IMR-90 (cell line): Measurements from ENCODE around the gene DYNC2LI1. TPM values are rescaled to one million over a fixed set of nuclear protein-coding genes. Genes with fewer than 3 reads are reported as not detected.

ENCODE experiments used
- ATAC-seq: fragments of 200-7000 bp; cut with Tn5 transposase; 2 replicates; pipeline ENCODE4 v1.9.1; 2020; ENCODE audit warnings: low read depth, mild to moderate bottlenecking, moderate library complexity
- BruUV-seq: library from RNA; stranded (reverse); fragments of 400-500 nt; replicated peaks from 2 replicates; lab custom pipeline; 2021; lab: Mats Ljungman, UMichigan
- CTCF ChIA-PET: fragments of 300-600 bp; formaldehyde crosslinking; extraction: SDS; loops from one replicate; lab custom pipeline; 2021; ENCODE audit warnings: antibody characterized with exemption; lab: Yijun Ruan, JAX
- POLR2A ChIA-PET: fragments of 300-600 bp; sonication (Branson Sonifier 250); formaldehyde crosslinking; loops from one replicate; lab custom pipeline; 2022; ENCODE audit warnings: antibody characterized with exemption; ENCODE audit not compliant: unreplicated experiment; lab: Charles Lee
- DNase-seq: peaks from one replicate; pipeline ENCODE4 v3.0.0; 2013
- H2AFZ ChIP-seq: replicated peaks from 2 replicates; pipeline ENCODE3; 2013; ENCODE audit warnings: low read length, mild to moderate bottlenecking; ENCODE audit not compliant: poor library complexity
- H2AK5ac ChIP-seq: 2 replicates; pipeline ENCODE4 v1.6.1; 2013; ENCODE audit warnings: low read depth, low read length, inconsistent platforms
- H2AK9ac ChIP-seq: replicated peaks from 2 replicates; pipeline ENCODE3; 2013; ENCODE audit warnings: mild to moderate bottlenecking, low read depth, low read length, moderate library complexity; ENCODE audit not compliant: poor library complexity
- H2BK120ac ChIP-seq: 2 replicates; pipeline ENCODE4 v1.6.1; 2013; ENCODE audit warnings: low read depth, low read length, inconsistent platforms
- H2BK15ac ChIP-seq: 3 replicates; pipeline ENCODE4 v1.6.1; 2013; ENCODE audit warnings: low read depth, low read length, inconsistent platforms
- H2BK20ac ChIP-seq: 2 replicates; pipeline ENCODE4 v1.6.1; 2013; ENCODE audit warnings: low read depth, mild to moderate bottlenecking, inconsistent platforms, low read length, moderate library complexity
- H2BK5ac ChIP-seq: 2 replicates; pipeline ENCODE4 v1.6.1; 2013; ENCODE audit warnings: mild to moderate bottlenecking, low read depth, low read length, inconsistent platforms; ENCODE audit not compliant: poor library complexity, severe bottlenecking
- H3K14ac ChIP-seq: replicated peaks from 2 replicates; pipeline ENCODE4 v1.6.1; 2013; ENCODE audit warnings: low read depth, low read length, inconsistent platforms
- H3K18ac ChIP-seq: 2 replicates; pipeline ENCODE4 v1.6.1; 2013; ENCODE audit warnings: low read depth, low read length, control low read depth
- H3K23ac ChIP-seq: 2 replicates; pipeline ENCODE4 v1.6.1; 2013; ENCODE audit warnings: low read depth, low read length, inconsistent platforms
- H3K27ac ChIP-seq: 2 replicates; pipeline ENCODE4 v1.5.1; 2013; ENCODE audit warnings: mild to moderate bottlenecking, control low read depth, low read length; ENCODE audit not compliant: insufficient read depth
- H3K27me3 ChIP-seq: 2 replicates; pipeline ENCODE4 v1.6.1; 2013; ENCODE audit warnings: low read length; ENCODE audit not compliant: control insufficient read depth, insufficient read depth
- H3K36me3 ChIP-seq: 2 replicates; pipeline ENCODE4 v1.6.1; 2013; ENCODE audit warnings: low read length, mixed read lengths; ENCODE audit not compliant: control insufficient read depth, insufficient read depth
- H3K4ac ChIP-seq: 2 replicates; pipeline ENCODE4 v1.6.1; 2013; ENCODE audit warnings: low read depth, low read length, inconsistent platforms
- H3K4me1 ChIP-seq: 2 replicates; pipeline ENCODE4 v1.6.1; 2013; ENCODE audit warnings: low read length, mixed read lengths; ENCODE audit not compliant: control insufficient read depth, insufficient read depth
- H3K4me2 ChIP-seq: 2 replicates; pipeline ENCODE4 v1.6.1; 2013; ENCODE audit warnings: low read depth, mild to moderate bottlenecking, control low read depth, low read length, moderate library complexity
- H3K4me3 ChIP-seq: 2 replicates; pipeline ENCODE4 v1.5.1; 2013; ENCODE audit warnings: low read depth, mild to moderate bottlenecking, control low read depth, low read length, moderate library complexity; ENCODE audit not compliant: insufficient read depth
- H3K56ac ChIP-seq: 2 replicates; pipeline ENCODE4 v1.6.1; 2013; ENCODE audit warnings: low read length, inconsistent platforms; ENCODE audit not compliant: insufficient read depth; ENCODE audit errors: extremely low read depth
- H3K79me1 ChIP-seq, 2 experiments: 2 replicates each; pipeline ENCODE4 v1.6.1; 2013; ENCODE audit warnings: low read length in 2 of 2, inconsistent platforms in 1 of 2, low read depth in 1 of 2
- H3K9ac ChIP-seq: 2 replicates; pipeline ENCODE4 v1.6.1; 2013; ENCODE audit warnings: low read depth, low read length, control low read depth
- H3K9me1 ChIP-seq: 2 replicates; pipeline ENCODE4 v1.6.1; 2013; ENCODE audit warnings: low read length, inconsistent platforms; ENCODE audit not compliant: insufficient read depth
- H3K9me3 ChIP-seq: 2 replicates; pipeline ENCODE4 v1.6.1; 2013; ENCODE audit warnings: low read length; ENCODE audit not compliant: control insufficient read depth, insufficient read depth
- H4K20me1 ChIP-seq: 2 replicates; pipeline ENCODE4 v1.6.1; 2013; ENCODE audit warnings: low read length, inconsistent platforms; ENCODE audit not compliant: insufficient read depth
- H4K5ac ChIP-seq: 2 replicates; pipeline ENCODE4 v1.6.1; 2013; ENCODE audit warnings: mild to moderate bottlenecking, low read depth, low read length, control low read depth
- H4K8ac ChIP-seq, 2 experiments: 2 replicates each; pipeline ENCODE4 v1.6.1; 2013; ENCODE audit warnings: low read depth in 2 of 2, low read length in 2 of 2, control low read depth in 1 of 2, inconsistent platforms in 1 of 2
- H4K91ac ChIP-seq: 2 replicates; pipeline ENCODE4 v1.6.1; 2013; ENCODE audit warnings: low read depth, low read length, inconsistent platforms; ENCODE audit not compliant: insufficient read depth
- MAFK ChIP-seq: IDR thresholded peaks from 2 replicates; pipeline ENCODE4 v1.6.1; 2012; ENCODE audit warnings: low read depth, low read length, improper control_type of control experiment
- POLR2A ChIP-seq: IDR thresholded peaks from 2 replicates; pipeline ENCODE4 v1.6.1; 2012; ENCODE audit warnings: mild to moderate bottlenecking, low read depth, low read length
- WGBS, 2 experiments: methylation state at CpG; one replicate each; pipeline versions ENCODE4 v1.1.5 to v1.1.7; 2013; ENCODE audit warnings: missing lambda C conversion rate in 2 of 2; ENCODE audit not compliant: insufficient read length in 1 of 2; ENCODE audit errors: extremely low coverage in 2 of 2; 5-methylcytosine and 5-hydroxymethylcytosine counted together
- dilution Hi-C: fragments of 300-500 bp; cut with HindIII; formaldehyde crosslinking; loops from one replicate; pipeline ENCODE4 v1.14.3; 2018; ENCODE audit warnings: low sequenced_read_pairs; ENCODE audit not compliant: unreplicated experiment
- in situ Hi-C: fragments of 300-500 bp; cut with MboI; formaldehyde crosslinking; loops from 3 replicates; pipeline ENCODE4 v1.14.3; 2019; ENCODE audit warnings: low sequenced_read_pairs, inconsistent platforms, mixed read lengths
- intact Hi-C: fragments of 100-400 bp; cut with micrococcal nuclease; formaldehyde crosslinking; loops from 2 replicates; pipeline ENCODE4 v1.10.0; 2022
- polyA plus RNA-seq, 3 experiments: library from polyadenylated mRNA; depleted of rRNA; stranded (reverse); fragments of >200 nt; gene quantifications; 2 replicates each; pipeline ENCODE4 v1.2.3, GENCODE V29; 2012; ENCODE audit warnings: low replicate concordance in 1 of 3
- total RNA-seq: library from RNA; depleted of rRNA; stranded (reverse); fragments of >200 nt; gene quantifications from 2 replicates; pipeline ENCODE4 v1.2.3, GENCODE V29; 2012
- TF ChIP-seq, protein P1 (sequence below): conservative IDR thresholded peaks from 2 replicates; pipeline ENCODE4 v1.5.1; 2012; ENCODE audit warnings: mild to moderate bottlenecking, low read depth, low read length, improper control_type of control experiment

DYNC2LI1 gene
- total and polyA plus RNA-seq, 2 of the 4 experiments (the other 2 are of a cell fraction): 5.2 to 10.4 TPM

DNA sequence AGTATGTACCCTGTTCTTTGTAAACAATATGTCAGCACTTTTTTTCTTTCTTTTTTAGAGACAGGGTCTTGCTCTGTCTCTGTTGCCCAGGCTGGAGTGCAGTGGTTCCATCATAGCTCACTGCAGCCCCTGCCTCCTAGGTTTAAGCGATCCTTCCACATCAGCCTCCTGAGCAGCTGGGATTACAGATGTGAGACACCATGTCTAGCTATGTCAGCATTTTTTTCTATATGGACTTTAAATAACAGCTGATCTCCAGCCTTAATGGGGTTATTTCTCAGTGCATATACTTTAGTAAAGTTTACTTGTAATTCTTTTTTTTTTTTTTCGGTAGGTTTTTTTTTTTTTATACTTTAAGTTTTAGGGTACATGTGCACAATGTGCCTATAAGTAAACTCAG lies 38.2 kb downstream of the DYNC2LI1 start:
- Histone ChIP-seq H3K9me1 (no peaks in the 10 kb centered on the region), H3K27ac (no peak overlapping the region), H2AK5ac (no peak overlapping the region), H2BK15ac (no peak overlapping the region), H4K8ac (no peak overlapping the region), H2BK120ac (no peak overlapping the region), H3K4me2 (no peak overlapping the region), H2AFZ (no peak overlapping the region), H3K14ac (no peak overlapping the region), H4K5ac (no peak overlapping the region), H3K23ac (no peak overlapping the region), H3K18ac (no peak overlapping the region), H3K4me3 (no peak overlapping the region), H4K20me1 (no peaks in the 10 kb centered on the region), H3K9ac (no peak overlapping the region), H2AK9ac (no peak overlapping the region), H4K91ac (no peak overlapping the region), H3K9me3 (no peaks in the 10 kb centered on the region), H3K4ac (no peak overlapping the region), H3K79me1 (no peaks in the 10 kb centered on the region), H3K27me3 (no peaks in the 10 kb centered on the region), H3K56ac (no peak overlapping the region), H3K4me1 (no peaks in the 10 kb centered on the region), H2BK5ac (no peak overlapping the region), H3K36me3 (0 out of 2 replicates have a peak, but pooled peaks cover 2% of the 10 kb centered on the region), H2BK20ac (no peak overlapping the region)
- DNase-seq (no peak), ATAC-seq (no peak)
- in situ Hi-C loops: no loop called here
- no CpG with 5 or more reads among the region's 2 CpGs for WGBS, 2 experiments
- dilution Hi-C loops: no loop called here
- ChIA-PET POLR2A (no interaction called here), CTCF (no interaction called here)
- intact Hi-C loops: no loop called here
- TF ChIP-seq POLR2A: no peak
- peak; percentile 80 for TF ChIP-seq MAFK
- TF ChIP-seq, protein P1, sequence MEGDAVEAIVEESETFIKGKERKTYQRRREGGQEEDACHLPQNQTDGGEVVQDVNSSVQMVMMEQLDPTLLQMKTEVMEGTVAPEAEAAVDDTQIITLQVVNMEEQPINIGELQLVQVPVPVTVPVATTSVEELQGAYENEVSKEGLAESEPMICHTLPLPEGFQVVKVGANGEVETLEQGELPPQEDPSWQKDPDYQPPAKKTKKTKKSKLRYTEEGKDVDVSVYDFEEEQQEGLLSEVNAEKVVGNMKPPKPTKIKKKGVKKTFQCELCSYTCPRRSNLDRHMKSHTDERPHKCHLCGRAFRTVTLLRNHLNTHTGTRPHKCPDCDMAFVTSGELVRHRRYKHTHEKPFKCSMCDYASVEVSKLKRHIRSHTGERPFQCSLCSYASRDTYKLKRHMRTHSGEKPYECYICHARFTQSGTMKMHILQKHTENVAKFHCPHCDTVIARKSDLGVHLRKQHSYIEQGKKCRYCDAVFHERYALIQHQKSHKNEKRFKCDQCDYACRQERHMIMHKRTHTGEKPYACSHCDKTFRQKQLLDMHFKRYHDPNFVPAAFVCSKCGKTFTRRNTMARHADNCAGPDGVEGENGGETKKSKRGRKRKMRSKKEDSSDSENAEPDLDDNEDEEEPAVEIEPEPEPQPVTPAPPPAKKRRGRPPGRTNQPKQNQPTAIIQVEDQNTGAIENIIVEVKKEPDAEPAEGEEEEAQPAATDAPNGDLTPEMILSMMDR: no peak
- BruUV-seq: no TSS peak
